ENCODE measurements around the gene CETN3. TPM values are rescaled to one million over a fixed set of nuclear protein-coding genes. Genes with fewer than 3 reads are reported as not detected.

The CETN3 gene
- total RNA-seq, 1 experiment from 2014 or later, result 42.8 TPM

DNA sequence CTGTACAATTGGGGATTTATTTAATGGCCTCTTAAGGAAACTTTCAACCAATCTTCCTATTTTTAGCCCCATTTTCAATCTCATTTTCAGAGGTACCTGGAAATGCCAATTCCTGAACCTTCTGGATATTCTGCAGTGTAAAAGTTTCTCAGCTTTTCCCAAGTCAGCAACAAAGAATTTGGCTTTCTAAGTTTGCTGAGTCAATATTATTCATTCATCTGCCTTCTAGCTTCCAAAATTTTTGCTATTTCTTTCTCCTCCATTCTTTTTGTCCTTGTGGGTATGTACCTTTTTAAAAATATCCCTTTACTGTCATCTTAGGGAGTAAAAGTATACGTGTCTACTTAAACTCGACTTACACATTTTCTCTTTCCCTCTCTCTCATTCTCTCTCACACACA lies 25.7 kb downstream of the CETN3 start:
- H3K4me2 ChIP-seq (ENCODE audit: low read length), result no peak overlapping the region
- POLR2A ChIA-PET, result no interaction called here
- H2AFZ ChIP-seq (ENCODE audit: low read depth, low read length, poor library complexity, severe bottlenecking), result no peak overlapping the region
- H3K9me2 ChIP-seq (ENCODE audit: insufficient read depth), result no peaks in the 10 kb centered on the region
- DNase-seq (ENCODE audit: low read depth, low spot score) (no peak), ATAC-seq (no peak)
- H3K36me3 ChIP-seq (ENCODE audit: control insufficient read depth in 1 of 2, insufficient read depth in 2 of 2, low read length in 2 of 2), result no peaks in the 10 kb centered on the region
- BruUV-seq (replicated peaks), result no TSS peak
- H3K9ac ChIP-seq (ENCODE audit: low read length), result no peak overlapping the region
- intact Hi-C loops (cut with micrococcal nuclease), result loop anchor here (10.0 kb wide), 1 partner anchor 1659 kb away; no protein-coding TSS in a partner anchor
- no peaks in the 10 kb centered on the region for H3K4me1 ChIP-seq (ENCODE audit: control insufficient read depth in 1 of 2, insufficient read depth in 2 of 2, low read length in 2 of 2)
- TF ChIP-seq POLR2A (IDR thresholded peaks at IDR 0.05; ENCODE audit: borderline replicate concordance, extremely low read depth, insufficient read depth, insufficient read length) (no peak), ZFX (IDR thresholded peaks at IDR 0.05) (no peak), SIN3A (IDR thresholded peaks at IDR 0.05; ENCODE audit: low read depth) (no peak), YY1 (IDR thresholded peaks at IDR 0.05; ENCODE audit: extremely low read depth, insufficient replicate concordance, low read depth, low read length) (no peak), JUND (IDR thresholded peaks at IDR 0.05) (no peak), RAD21 (IDR thresholded peaks at IDR 0.05; ENCODE audit: low read depth) (no peak), EZH2phosphoT487 (IDR thresholded peaks at IDR 0.05; ENCODE audit: borderline replicate concordance) (no peak)
- TF ChIP-seq, protein P1, sequence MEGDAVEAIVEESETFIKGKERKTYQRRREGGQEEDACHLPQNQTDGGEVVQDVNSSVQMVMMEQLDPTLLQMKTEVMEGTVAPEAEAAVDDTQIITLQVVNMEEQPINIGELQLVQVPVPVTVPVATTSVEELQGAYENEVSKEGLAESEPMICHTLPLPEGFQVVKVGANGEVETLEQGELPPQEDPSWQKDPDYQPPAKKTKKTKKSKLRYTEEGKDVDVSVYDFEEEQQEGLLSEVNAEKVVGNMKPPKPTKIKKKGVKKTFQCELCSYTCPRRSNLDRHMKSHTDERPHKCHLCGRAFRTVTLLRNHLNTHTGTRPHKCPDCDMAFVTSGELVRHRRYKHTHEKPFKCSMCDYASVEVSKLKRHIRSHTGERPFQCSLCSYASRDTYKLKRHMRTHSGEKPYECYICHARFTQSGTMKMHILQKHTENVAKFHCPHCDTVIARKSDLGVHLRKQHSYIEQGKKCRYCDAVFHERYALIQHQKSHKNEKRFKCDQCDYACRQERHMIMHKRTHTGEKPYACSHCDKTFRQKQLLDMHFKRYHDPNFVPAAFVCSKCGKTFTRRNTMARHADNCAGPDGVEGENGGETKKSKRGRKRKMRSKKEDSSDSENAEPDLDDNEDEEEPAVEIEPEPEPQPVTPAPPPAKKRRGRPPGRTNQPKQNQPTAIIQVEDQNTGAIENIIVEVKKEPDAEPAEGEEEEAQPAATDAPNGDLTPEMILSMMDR (IDR thresholded peaks at IDR 0.05 in 2 of 3, conservative IDR thresholded peaks at IDR 0.05 in 1 of 3; ENCODE audit: borderline replicate concordance in 1 of 3, insufficient read depth in 1 of 3, low read depth in 2 of 3, low read length in 2 of 3), result no peak
- H3K9me3 ChIP-seq (ENCODE audit: control insufficient read depth in 1 of 2, insufficient read depth in 1 of 2, low read depth in 1 of 2, low read length in 2 of 2), result no peaks in the 10 kb centered on the region
- no peaks in the 10 kb centered on the region for H3K27me3 ChIP-seq (ENCODE audit: insufficient read depth, low read length)
- no peaks in the 10 kb centered on the region for H3K79me2 ChIP-seq (ENCODE audit: insufficient read depth, low read length)
- CTCF ChIA-PET, result no interaction called here
- H3K27ac ChIP-seq (ENCODE audit: low read depth, low read length), result no peak overlapping the region
- no peaks in the 10 kb centered on the region for H4K20me1 ChIP-seq (ENCODE audit: insufficient read depth)
- RAD21 ChIA-PET (ENCODE audit: low non-redundant PET in 1 of 2, low total read pairs in 2 of 2, uncharacterized antibody in 2 of 2, unreplicated experiment in 2 of 2), result no interaction called here
- H3K4me3 ChIP-seq (replicated peaks in 1 of 2; ENCODE audit: low read depth in 1 of 2, low read length in 2 of 2), result no peak overlapping the region
